Ectodermal cell (in vitro differentiated cells): ENCODE data around the gene ZNF487.

Experiments
- H3K27ac ChIP-seq: 2 replicates; pipeline ENCODE4 v1.7.0; 2013; ENCODE audit warnings: mild to moderate bottlenecking, low read depth, low read length; ENCODE audit not compliant: insufficient read depth, poor library complexity, severe bottlenecking
- H3K27me3 ChIP-seq: 2 replicates; pipeline ENCODE4 v1.7.0; 2013; ENCODE audit warnings: mild to moderate bottlenecking, low read length; ENCODE audit not compliant: insufficient read depth, control insufficient read depth, poor library complexity, severe bottlenecking
- H3K36me3 ChIP-seq: one replicate; pipeline ENCODE4 v1.7.0; 2013; ENCODE audit warnings: low read length; ENCODE audit not compliant: control insufficient read depth, insufficient read depth
- H3K4me1 ChIP-seq: one replicate; pipeline ENCODE4 v1.7.0; 2013; ENCODE audit warnings: low read length; ENCODE audit not compliant: control insufficient read depth, insufficient read depth
- H3K4me3 ChIP-seq: 2 replicates; pipeline ENCODE4 v1.7.0; 2013; ENCODE audit warnings: low read depth, low read length, control low read depth; ENCODE audit not compliant: insufficient read depth
- H3K9me3 ChIP-seq: 2 replicates; pipeline ENCODE4 v1.7.0; 2013; ENCODE audit warnings: mild to moderate bottlenecking, low read length, moderate library complexity; ENCODE audit not compliant: control insufficient read depth
- WGBS, 2 experiments: methylation state at CpG; one replicate each; pipeline ENCODE4 v1.1.7; 2013; ENCODE audit warnings: missing lambda C conversion rate in 2 of 2; 5-methylcytosine and 5-hydroxymethylcytosine counted together

ZNF487 gene

GRCh38 chr10:43404704-43405084 is 32.2 kb upstream of the ZNF487 start:
- peaks cover 5% of the 10 kb centered on the region for H3K36me3 ChIP-seq
- 76 to 77% methylated on average over 5 to 6 of the region's 6 CpGs for WGBS, 2 experiments

GRCh38 chr10:43407148-43407575 is 29.7 kb upstream of the ZNF487 start:
- peak overlapping the region; percentile 94 for H3K27ac ChIP-seq
- 0% methylated on average over 59 of the region's 59 CpGs for WGBS, 2 experiments
- H3K27me3 ChIP-seq = no peaks in the 10 kb centered on the region
- H3K4me1 ChIP-seq = peaks cover 15% of the 10 kb centered on the region
- H3K9me3 ChIP-seq = no peaks in the 10 kb centered on the region
- no peaks in the 10 kb centered on the region for H3K36me3 ChIP-seq
- H3K4me3 ChIP-seq = peak overlapping the region; percentile 65

More at GRCh38 chr10:43404704-43405084, 32.2 kb upstream of the ZNF487 start:
- H3K4me1 ChIP-seq = peaks cover 24% of the 10 kb centered on the region
- no peaks in the 10 kb centered on the region for H3K27me3 ChIP-seq
- no peaks in the 10 kb centered on the region for H3K9me3 ChIP-seq
- no peak overlapping the region for H3K27ac ChIP-seq
- H3K4me3 ChIP-seq = no peak overlapping the region

GRCh38 chr10:43407576-43408330 is 29.2 kb upstream of the ZNF487 start:
- peaks cover 9% of the 10 kb centered on the region for H3K4me1 ChIP-seq
- H3K4me3 ChIP-seq = peak overlapping the region; percentile 65
- H3K27me3 ChIP-seq = no peaks in the 10 kb centered on the region
- no peaks in the 10 kb centered on the region for H3K9me3 ChIP-seq
- H3K27ac ChIP-seq = peak overlapping the region; percentile 94
- 0 to 1% methylated on average over 55 to 56 of the region's 56 CpGs for WGBS, 2 experiments
- no peaks in the 10 kb centered on the region for H3K36me3 ChIP-seq

GRCh38 chr10:43408331-43408709 is 28.6 kb upstream of the ZNF487 start:
- H3K4me1 ChIP-seq = peaks cover 7% of the 10 kb centered on the region
- WGBS, 2 experiments = 0% methylated on average over 31 of the region's 31 CpGs
- H3K4me3 ChIP-seq = peak overlapping the region; percentile 65
- no peaks in the 10 kb centered on the region for H3K27me3 ChIP-seq
- peak overlapping the region; percentile 94 for H3K27ac ChIP-seq
- no peaks in the 10 kb centered on the region for H3K36me3 ChIP-seq
- no peaks in the 10 kb centered on the region for H3K9me3 ChIP-seq

GRCh38 chr10:43408710-43409384 is 28.1 kb upstream of the ZNF487 start, which contains the start of gene HNRNPF:
TSS of gene HNRNPF (minus strand) at chr10:43409186. CDS start at chr10:43387884, 21,302 bp downstream.
- Histone ChIP-seq H3K9me3 (no peaks in the 10 kb centered on the region), H3K36me3 (no peaks in the 10 kb centered on the region), H3K27me3 (no peaks in the 10 kb centered on the region), H3K4me1 (peaks cover 7% of the 10 kb centered on the region), H3K27ac (peak within 1 kb of the TSS; percentile 94), H3K4me3 (peak within 1 kb of the TSS; percentile 65)
- WGBS, 2 experiments = 0% methylated on average over 68 of the region's 68 CpGs

GRCh38 chr10:43409385-43410109 is 27.4 kb upstream of the ZNF487 start:
- Histone ChIP-seq H3K4me1 (peaks cover 7% of the 10 kb centered on the region), H3K36me3 (no peaks in the 10 kb centered on the region), H3K27me3 (no peaks in the 10 kb centered on the region), H3K27ac (peak overlapping the region; percentile 94), H3K4me3 (peak overlapping the region; percentile 65), H3K9me3 (no peaks in the 10 kb centered on the region)
- WGBS, 2 experiments = 67% methylated on average over 46 of the region's 46 CpGs

GRCh38 chr10:43410345-43410744 is 26.6 kb upstream of the ZNF487 start:
- Histone ChIP-seq H3K36me3 (no peaks in the 10 kb centered on the region), H3K4me3 (no peak overlapping the region), H3K27ac (no peak overlapping the region), H3K4me1 (peaks cover 6% of the 10 kb centered on the region), H3K9me3 (no peaks in the 10 kb centered on the region), H3K27me3 (no peaks in the 10 kb centered on the region)
- WGBS, 2 experiments = 95 to 97% methylated on average over 14 of the region's 14 CpGs

- Histone ChIP-seq H3K27ac (no peak overlapping the region), H3K9me3 (no peaks in the 10 kb centered on the region), H3K4me3 (no peak overlapping the region), H3K27me3 (no peaks in the 10 kb centered on the region), H3K4me1 (no peaks in the 10 kb centered on the region), H3K36me3 (no peaks in the 10 kb centered on the region)
- 90 to 92% methylated on average over 2 of the region's 2 CpGs for WGBS, 2 experiments
These were observed 25.4 kb upstream of the ZNF487 start for GRCh38 chr10:43411536-43411935.

- H3K9me3 ChIP-seq = no peaks in the 10 kb centered on the region
- WGBS, 2 experiments = 92 to 93% methylated on average over 9 to 10 of the region's 10 CpGs
These were observed 21.4 kb upstream of the ZNF487 start for GRCh38 chr10:43415544-43415943.

More at GRCh38 chr10:43415544-43415943, 21.4 kb upstream of the ZNF487 start:
- no peaks in the 10 kb centered on the region for H3K27me3 ChIP-seq
- no peaks in the 10 kb centered on the region for H3K4me1 ChIP-seq
- no peak overlapping the region for H3K4me3 ChIP-seq
- H3K36me3 ChIP-seq = no peaks in the 10 kb centered on the region
- H3K27ac ChIP-seq = no peak overlapping the region
